Karpas-422 (cell line): Measurements from ENCODE around the gene FHIT. TPM values are rescaled to one million over a fixed set of nuclear protein-coding genes. Genes with fewer than 3 reads are reported as not detected.

ENCODE experiments used
- DNase-seq: peaks from one replicate; pipeline ENCODE4 v3.0.0-alpha.2; 2015
- H2AFZ ChIP-seq: fragments of 200-600 bp; sonication (generic); 2 replicates; pipeline ENCODE4 v1.6.1; 2014; ENCODE audit warnings: antibody characterized with exemption, low read length, mixed read lengths
- H3K27ac ChIP-seq: fragments of 200-600 bp; sonication (generic); 2 replicates; pipeline ENCODE4 v1.5.1; 2014; ENCODE audit warnings: mild to moderate bottlenecking, low read length, moderate library complexity
- H3K27me3 ChIP-seq: fragments of 200-600 bp; sonication (generic); 2 replicates; pipeline ENCODE4 v1.6.1; 2014; ENCODE audit warnings: low read length, mixed read lengths
- H3K36me3 ChIP-seq: fragments of 200-600 bp; sonication (generic); 2 replicates; pipeline ENCODE4 v1.6.1; 2014; ENCODE audit warnings: low read length, mixed read lengths; ENCODE audit not compliant: insufficient read depth
- H3K4me1 ChIP-seq: fragments of 200-600 bp; sonication (generic); 2 replicates; pipeline ENCODE4 v1.6.1; 2014; ENCODE audit warnings: mild to moderate bottlenecking, low read length, mixed read lengths
- H3K4me2 ChIP-seq: fragments of 200-600 bp; sonication (generic); 2 replicates; pipeline ENCODE4 v1.6.1; 2014; ENCODE audit warnings: low read length, low read depth, mild to moderate bottlenecking; ENCODE audit not compliant: poor library complexity, severe bottlenecking
- H3K4me3 ChIP-seq: fragments of 200-600 bp; sonication (generic); 2 replicates; pipeline ENCODE4 v1.5.1; 2014; ENCODE audit warnings: mild to moderate bottlenecking, antibody characterized with exemption, low read length, mixed read lengths
- H3K79me2 ChIP-seq: fragments of 200-600 bp; sonication (generic); 2 replicates; pipeline ENCODE4 v1.6.1; 2014; ENCODE audit warnings: mild to moderate bottlenecking, low read length, mixed read lengths
- H3K9ac ChIP-seq: fragments of 200-600 bp; sonication (generic); 2 replicates; pipeline ENCODE4 v1.6.0; 2014; ENCODE audit warnings: low read length
- H3K9me2 ChIP-seq: fragments of 200-600 bp; sonication (generic), shearing (Covaris generic); replicated peaks from 2 replicates; pipeline ENCODE4 v1.6.0; 2014; ENCODE audit warnings: mild to moderate bottlenecking, low read length, moderate library complexity; ENCODE audit not compliant: insufficient read depth
- H3K9me3 ChIP-seq: fragments of 300-700, 200-600 bp; sonication (generic); 2 replicates; pipeline ENCODE4 v1.6.1; 2014; ENCODE audit warnings: low read length, mixed read lengths
- H4K20me1 ChIP-seq: fragments of 200-600 bp; sonication (generic); 2 replicates; pipeline ENCODE4 v1.6.1; 2014; ENCODE audit warnings: mild to moderate bottlenecking, antibody characterized with exemption, low read length, low read depth; ENCODE audit not compliant: insufficient read depth
- total RNA-seq: library from RNA; depleted of rRNA; stranded (reverse); fragments of >200 nt; shearing (Covaris generic); gene quantifications from 2 replicates; pipeline ENCODE4 v1.2.3, GENCODE V29; 2014; ENCODE audit warnings: low replicate concordance

The FHIT gene
- total RNA-seq, 1 experiment from 2014 or later, result not detected

DNA sequence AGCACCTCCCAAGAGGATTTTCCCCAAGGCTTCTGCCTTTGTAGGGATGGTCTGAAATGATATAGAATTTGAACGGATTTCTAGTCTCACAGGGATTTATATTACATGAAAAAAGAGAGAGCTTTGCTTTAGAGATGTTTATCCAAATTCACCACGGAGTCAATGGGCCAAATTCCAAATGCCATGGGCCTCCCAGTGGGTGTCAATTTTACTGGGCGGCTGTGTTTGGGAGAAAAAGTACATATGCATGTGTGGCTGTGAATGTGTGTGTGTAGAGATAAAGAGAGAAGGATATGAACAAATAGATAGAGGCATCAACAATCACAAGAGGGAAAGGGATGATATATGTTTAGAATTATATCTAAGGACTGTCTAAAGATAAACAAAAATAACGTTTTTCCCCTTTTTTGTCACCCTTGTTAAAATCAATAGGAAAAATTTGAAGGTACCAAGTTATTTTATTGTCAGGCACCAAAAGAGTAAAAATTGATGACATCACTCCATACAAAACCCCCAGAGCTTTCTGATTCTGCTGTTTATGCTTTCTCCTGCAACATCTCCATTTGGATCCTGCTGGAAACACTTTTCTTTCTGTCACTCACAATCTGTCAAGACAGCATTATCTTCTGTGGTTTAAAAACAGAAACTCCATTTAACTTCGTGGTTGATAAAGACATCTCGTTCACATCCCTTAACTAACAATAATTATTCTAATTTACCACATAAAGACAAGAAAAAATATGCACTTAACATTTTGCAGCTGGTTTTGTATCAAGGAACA lies 160.7 kb downstream of the FHIT start:
- no peak for DNase-seq
- no peak overlapping the region for H3K9ac ChIP-seq
- no peaks in the 10 kb centered on the region for H3K4me1 ChIP-seq
- peaks cover 41% of the 10 kb centered on the region for H3K9me3 ChIP-seq
- no peak overlapping the region for H3K4me3 ChIP-seq
- no peak overlapping the region for H2AFZ ChIP-seq
- no peaks in the 10 kb centered on the region for H3K27me3 ChIP-seq
- H3K27ac ChIP-seq, result no peak overlapping the region
- H3K79me2 ChIP-seq, result no peaks in the 10 kb centered on the region
- H3K9me2 ChIP-seq, result no peaks in the 10 kb centered on the region
- no peaks in the 10 kb centered on the region for H4K20me1 ChIP-seq
- no peaks in the 10 kb centered on the region for H3K36me3 ChIP-seq
- no peak overlapping the region for H3K4me2 ChIP-seq

DNA sequence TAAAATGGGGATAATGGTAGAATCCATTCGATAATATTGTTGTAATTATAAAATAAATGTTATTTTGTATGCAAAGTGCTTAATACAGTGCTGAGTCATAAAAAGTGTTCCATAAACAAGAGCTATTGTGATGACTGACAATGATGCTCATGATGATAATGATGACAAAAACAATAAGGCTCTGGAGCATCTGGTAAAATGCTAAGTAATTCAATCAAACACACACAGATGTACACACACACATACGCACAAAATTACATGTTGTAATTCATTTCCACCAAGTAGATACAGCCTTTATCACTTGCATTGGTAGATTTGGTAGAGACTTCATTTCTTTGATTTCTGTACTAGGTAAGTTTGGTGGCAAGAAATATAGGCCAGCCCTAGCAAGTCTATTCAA lies 163.8 kb downstream of the FHIT start:
- Histone ChIP-seq H3K79me2 (no peaks in the 10 kb centered on the region), H3K27ac (no peak overlapping the region), H3K27me3 (no peaks in the 10 kb centered on the region), H3K9me2 (no peaks in the 10 kb centered on the region), H3K9me3 (peaks cover 27% of the 10 kb centered on the region), H3K36me3 (no peaks in the 10 kb centered on the region), H3K9ac (no peak overlapping the region), H2AFZ (no peak overlapping the region), H4K20me1 (no peaks in the 10 kb centered on the region), H3K4me1 (no peaks in the 10 kb centered on the region), H3K4me2 (no peak overlapping the region), H3K4me3 (no peak overlapping the region)
- DNase-seq, result no peak

DNA sequence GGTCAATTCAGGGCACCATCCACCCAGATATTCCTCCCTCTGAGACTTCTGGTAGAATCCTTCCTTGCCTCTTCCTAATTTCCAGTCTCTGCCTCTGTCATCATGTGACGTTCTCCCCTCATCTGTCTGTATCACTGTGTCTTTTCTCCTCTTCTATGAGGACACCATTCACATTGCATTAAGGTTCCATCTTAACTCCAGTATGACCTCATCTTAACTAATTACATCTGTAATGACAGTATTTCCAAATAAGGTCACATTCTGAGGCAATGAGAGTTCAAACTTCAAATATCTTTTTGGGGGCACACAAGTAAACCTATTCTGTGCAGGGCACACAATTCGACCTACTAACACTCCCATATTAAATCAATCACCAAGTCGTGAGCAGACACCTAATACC lies 169.7 kb downstream of the FHIT start:
- Histone ChIP-seq H3K27me3 (no peaks in the 10 kb centered on the region), H3K4me2 (no peak overlapping the region), H3K4me3 (no peak overlapping the region), H3K27ac (no peak overlapping the region), H3K79me2 (no peaks in the 10 kb centered on the region), H3K9me2 (no peaks in the 10 kb centered on the region), H3K36me3 (no peaks in the 10 kb centered on the region), H4K20me1 (no peaks in the 10 kb centered on the region), H2AFZ (no peak overlapping the region), H3K9ac (no peak overlapping the region), H3K9me3 (peaks cover 9% of the 10 kb centered on the region), H3K4me1 (no peaks in the 10 kb centered on the region)
- no peak for DNase-seq

DNA sequence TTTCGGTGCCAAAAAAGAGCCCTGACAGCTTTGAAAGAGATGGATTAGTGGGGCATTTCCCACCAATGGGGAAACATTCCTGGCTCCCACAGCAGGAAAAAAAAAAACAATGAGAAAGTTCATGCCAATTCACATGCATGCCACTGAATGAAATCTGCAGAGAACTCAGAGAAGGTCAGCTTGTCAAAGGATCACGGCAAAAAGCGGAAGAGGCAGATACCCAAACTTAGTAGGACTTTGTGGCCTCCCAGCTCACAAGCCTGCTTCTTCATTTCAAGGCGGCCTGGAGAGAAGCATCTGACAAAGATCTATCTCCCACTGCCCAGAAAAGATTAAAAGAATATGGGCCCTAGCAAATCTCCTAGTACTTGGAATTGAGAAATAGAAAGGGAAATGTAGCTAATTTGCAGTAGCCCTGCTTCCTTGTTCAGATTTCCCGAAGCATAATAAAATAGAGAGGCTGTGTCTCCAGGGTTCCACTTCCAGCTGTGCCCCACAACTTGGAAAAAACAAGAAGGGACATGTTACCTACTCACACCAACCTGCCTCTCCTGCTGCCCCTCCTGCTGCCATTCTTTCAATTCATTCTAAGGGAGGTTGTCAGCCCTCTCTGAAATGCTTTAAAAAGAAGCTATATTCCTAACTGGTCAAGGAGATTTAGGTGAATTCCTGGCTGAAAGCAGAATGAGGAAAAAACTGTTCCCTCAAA lies 170.4 kb downstream of the FHIT start:
- no peaks in the 10 kb centered on the region for H3K9me2 ChIP-seq
- no peaks in the 10 kb centered on the region for H4K20me1 ChIP-seq
- H3K27ac ChIP-seq, result no peak overlapping the region
- H3K4me2 ChIP-seq, result no peak overlapping the region
- H3K9me3 ChIP-seq, result peaks cover 6% of the 10 kb centered on the region
- H3K79me2 ChIP-seq, result no peaks in the 10 kb centered on the region
- H3K9ac ChIP-seq, result no peak overlapping the region
- H3K4me1 ChIP-seq, result no peaks in the 10 kb centered on the region
- no peak overlapping the region for H3K4me3 ChIP-seq
- H3K27me3 ChIP-seq, result no peaks in the 10 kb centered on the region
- no peak overlapping the region for H2AFZ ChIP-seq
- no peaks in the 10 kb centered on the region for H3K36me3 ChIP-seq
- DNase-seq, result no peak

DNA sequence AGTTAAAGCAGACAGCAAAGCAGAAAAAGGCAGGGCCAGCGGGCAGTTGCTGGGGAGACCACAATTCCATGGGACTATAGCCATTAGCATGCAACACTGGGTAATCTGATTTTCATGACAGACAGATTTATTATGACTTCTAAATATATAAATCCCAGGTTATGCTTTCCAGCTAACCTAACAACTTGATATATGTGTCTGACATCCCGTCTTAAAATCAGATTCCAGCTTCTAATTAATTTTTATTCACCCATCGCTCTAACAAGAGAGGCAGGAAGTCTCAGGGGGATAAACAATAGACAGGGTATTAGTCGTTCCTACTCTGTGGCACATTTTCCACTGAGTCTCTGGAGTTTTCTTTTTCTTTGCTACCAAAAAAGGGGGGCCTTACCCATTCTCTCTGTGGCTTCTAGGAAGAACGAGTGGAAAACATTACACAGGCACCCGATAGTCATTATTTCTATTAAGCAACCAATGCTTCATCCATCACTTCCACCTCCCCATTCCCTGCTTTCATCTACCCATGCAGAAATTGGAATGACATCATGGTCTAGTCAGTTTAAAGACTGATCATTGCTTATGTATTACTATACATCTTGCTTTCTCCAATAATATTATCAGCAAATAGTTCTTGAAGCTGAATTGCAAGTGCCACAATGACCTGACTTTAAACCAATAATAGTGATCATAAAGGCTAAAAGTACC lies 173.1 kb downstream of the FHIT start:
- Histone ChIP-seq H3K36me3 (no peaks in the 10 kb centered on the region), H3K27ac (no peak overlapping the region), H3K4me1 (no peaks in the 10 kb centered on the region), H3K9me3 (peaks cover 11% of the 10 kb centered on the region), H3K4me3 (no peak overlapping the region), H3K79me2 (no peaks in the 10 kb centered on the region), H3K9ac (no peak overlapping the region), H3K27me3 (no peaks in the 10 kb centered on the region), H2AFZ (no peak overlapping the region), H3K9me2 (no peaks in the 10 kb centered on the region), H4K20me1 (no peaks in the 10 kb centered on the region), H3K4me2 (no peak overlapping the region)
- no peak for DNase-seq

DNA sequence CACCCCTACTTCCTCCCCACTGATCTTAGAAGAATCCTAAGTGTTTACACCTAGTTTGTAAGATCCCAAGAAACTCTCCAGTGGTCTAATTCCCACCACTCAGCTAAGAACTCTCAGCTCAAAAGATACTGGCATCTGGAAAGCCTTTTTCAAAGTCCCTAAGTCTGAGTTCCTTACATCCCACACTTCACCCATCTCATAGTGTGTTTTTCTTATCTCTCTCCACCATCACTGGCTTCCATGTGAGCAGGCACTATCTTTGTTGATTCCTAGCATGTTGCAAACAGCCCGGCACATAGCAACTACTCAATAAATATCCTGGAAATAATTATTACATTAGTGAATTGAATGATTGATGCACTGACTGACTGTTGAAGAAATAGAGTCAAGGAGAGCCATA lies 173.7 kb downstream of the FHIT start:
- no peak overlapping the region for H2AFZ ChIP-seq
- H3K27me3 ChIP-seq, result no peaks in the 10 kb centered on the region
- no peak overlapping the region for H3K4me3 ChIP-seq
- no peak overlapping the region for H3K9ac ChIP-seq
- H3K4me2 ChIP-seq, result no peak overlapping the region
- no peak overlapping the region for H3K27ac ChIP-seq
- H3K79me2 ChIP-seq, result no peaks in the 10 kb centered on the region
- H3K36me3 ChIP-seq, result no peaks in the 10 kb centered on the region
- no peaks in the 10 kb centered on the region for H3K4me1 ChIP-seq
- DNase-seq, result no peak
- H3K9me2 ChIP-seq, result no peaks in the 10 kb centered on the region
- no peaks in the 10 kb centered on the region for H4K20me1 ChIP-seq
- H3K9me3 ChIP-seq, result peaks cover 11% of the 10 kb centered on the region

DNA sequence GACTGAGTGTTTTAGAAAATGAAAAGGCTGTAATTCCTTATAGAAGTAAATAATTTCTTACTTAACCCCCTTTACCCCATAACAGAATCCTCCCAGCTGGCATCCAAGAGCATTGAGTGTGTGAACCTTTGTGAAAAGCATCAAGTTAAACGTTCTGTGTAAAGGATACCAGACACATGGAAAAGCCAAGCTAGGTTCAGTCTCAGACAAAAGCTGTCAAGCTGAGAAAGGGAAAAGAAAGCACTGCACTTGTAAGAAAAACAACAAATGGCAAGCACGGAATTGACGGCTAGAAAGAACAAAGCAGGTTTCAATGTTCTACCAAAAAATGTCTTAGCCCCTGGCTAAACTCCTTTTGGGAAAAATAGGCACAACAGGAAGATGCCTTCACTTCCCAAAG lies 176.5 kb downstream of the FHIT start:
- Histone ChIP-seq H2AFZ (no peak overlapping the region), H3K9me3 (peaks cover 14% of the 10 kb centered on the region), H3K79me2 (no peaks in the 10 kb centered on the region), H3K9ac (no peak overlapping the region), H4K20me1 (no peaks in the 10 kb centered on the region), H3K27me3 (no peaks in the 10 kb centered on the region), H3K4me1 (no peaks in the 10 kb centered on the region), H3K4me3 (no peak overlapping the region), H3K36me3 (no peaks in the 10 kb centered on the region), H3K27ac (no peak overlapping the region), H3K9me2 (no peaks in the 10 kb centered on the region), H3K4me2 (no peak overlapping the region)
- DNase-seq, result no peak

DNA sequence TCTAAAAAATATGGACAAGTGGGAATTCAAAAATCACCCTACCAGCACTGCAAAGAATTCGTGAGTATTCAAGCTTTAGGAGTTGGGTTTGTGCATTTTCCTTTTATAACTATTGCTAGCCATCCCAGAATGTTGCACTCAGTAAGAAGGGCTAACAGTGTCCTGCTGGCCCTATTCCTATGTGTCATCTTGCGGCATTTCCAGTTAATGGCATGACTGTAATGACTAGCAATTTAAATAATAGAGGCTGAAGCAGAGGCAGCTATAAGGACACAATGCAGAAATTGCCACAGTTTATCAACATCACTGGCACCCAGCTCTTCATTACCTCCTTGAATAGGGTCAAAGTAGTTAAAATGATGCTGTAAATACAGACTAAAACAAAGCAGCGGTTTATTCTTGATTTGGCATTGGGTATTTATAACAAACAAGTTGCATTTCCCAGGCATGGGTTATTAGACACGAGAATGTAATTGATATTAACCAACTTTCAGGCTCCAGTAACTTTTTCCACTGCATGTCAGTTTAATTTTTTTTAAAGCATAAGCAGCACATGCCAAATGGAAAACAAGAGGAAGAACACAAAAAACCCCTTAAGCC lies 177.6 kb downstream of the FHIT start:
- Histone ChIP-seq H3K36me3 (no peaks in the 10 kb centered on the region), H3K9me3 (peaks cover 14% of the 10 kb centered on the region)
- DNase-seq, result no peak

More for the DNA sequence above, 177.6 kb downstream of the FHIT start:
- Histone ChIP-seq H3K79me2 (no peaks in the 10 kb centered on the region), H3K27ac (no peak overlapping the region), H2AFZ (no peak overlapping the region), H3K4me1 (no peaks in the 10 kb centered on the region), H3K9ac (no peak overlapping the region), H4K20me1 (no peaks in the 10 kb centered on the region), H3K4me3 (no peak overlapping the region), H3K4me2 (no peak overlapping the region), H3K9me2 (no peaks in the 10 kb centered on the region), H3K27me3 (no peaks in the 10 kb centered on the region)
